ENCODE data around the gene TMC1.
A peak's percentile ranks its signal among the peaks of the same experiment; 100 is the strongest.

DNA sequence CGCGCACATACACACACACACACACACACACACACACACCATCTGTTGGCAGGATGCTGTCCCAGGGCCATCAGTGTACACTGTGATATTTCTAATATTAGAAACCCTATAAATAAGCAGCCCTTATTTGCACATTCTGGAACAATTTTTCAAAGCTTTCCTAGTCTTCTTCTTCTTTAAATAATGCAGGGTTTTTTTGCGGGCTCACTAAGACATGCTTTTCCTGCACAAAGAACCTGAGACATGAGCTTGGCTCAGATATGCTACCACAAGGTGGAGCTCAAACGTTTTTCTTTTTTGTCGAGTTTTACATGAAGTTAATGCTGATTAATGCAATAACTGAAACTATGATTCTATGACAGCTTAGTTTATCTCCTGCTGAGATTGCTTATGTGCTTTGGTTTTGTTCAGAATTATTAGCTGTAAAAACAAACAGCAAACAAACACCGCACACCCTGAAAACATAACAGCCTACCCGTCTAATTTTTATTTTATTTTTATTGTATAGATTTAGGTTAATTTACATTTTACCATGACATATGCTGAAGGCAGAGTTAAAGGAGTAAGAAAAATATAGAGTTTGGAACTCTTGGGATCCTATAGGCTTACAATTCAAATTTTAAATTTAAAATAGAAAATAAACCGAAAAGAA, 335.7 kb downstream of the TMC1 start:
- TF ChIP-seq CTCF (IDR thresholded peaks at IDR 0.05) (peak; percentile 43 to 61 (median 56)), POLR2A (IDR thresholded peaks at IDR 0.05) (no peak)

Measured in breast epithelium (tissue), 3 donors.